Stimulated activated memory B cell treated with anti-CD40 and anti-IgM and Interleukin-4, amounts not matched to agents 10 μg/mL and 1 μg/mL and 100 μg/mL, for 72 hours (primary cell): ENCODE data around the gene CIP2A.

ENCODE experiments used
- ATAC-seq: fragments of 150-1000 bp; cut with Tn5 transposase; 2 replicates; pipeline ENCODE4 v1.10.0; 2021
- H3K27ac Mint-ChIP-seq: one replicate; pipeline ENCODE4 v1.8.0; 2022; ENCODE audit warnings: mild to moderate bottlenecking, mixed read lengths
- H3K27me3 Mint-ChIP-seq: one replicate; pipeline ENCODE4 v1.8.0; 2022; ENCODE audit warnings: mixed read lengths
- H3K36me3 Mint-ChIP-seq: one replicate; pipeline ENCODE4 v1.8.0; 2022; ENCODE audit warnings: mixed read lengths
- H3K4me1 Mint-ChIP-seq: one replicate; pipeline ENCODE4 v1.8.0; 2022; ENCODE audit warnings: mixed read lengths
- H3K4me3 Mint-ChIP-seq: one replicate; pipeline ENCODE4 v1.8.0; 2022; ENCODE audit warnings: mild to moderate bottlenecking, moderate library complexity, mixed read lengths
- H3K9me3 Mint-ChIP-seq: one replicate; pipeline ENCODE4 v1.8.0; 2022; ENCODE audit warnings: mixed read lengths

The CIP2A gene

GRCh38 chr3:108546247-108546646 lies 43.0 kb downstream of the CIP2A start:
- ATAC-seq = no peak

GRCh38 chr3:108538083-108538482 lies 51.2 kb downstream of the CIP2A start:
- Mint-ChIP-seq H3K9me3 (no peaks in the 10 kb centered on the region), H3K4me1 (no peaks in the 10 kb centered on the region), H3K36me3 (peaks cover 3% of the 10 kb centered on the region), H3K27me3 (peaks cover 6% of the 10 kb centered on the region), H3K4me3 (no peak overlapping the region), H3K27ac (no peak overlapping the region)
- no peak for ATAC-seq

More at GRCh38 chr3:108546247-108546646, 43.0 kb downstream of the CIP2A start:
- Mint-ChIP-seq H3K27ac (peak overlapping the region; percentile 83), H3K36me3 (peaks cover 11% of the 10 kb centered on the region), H3K9me3 (no peaks in the 10 kb centered on the region), H3K4me3 (peak overlapping the region; percentile 77), H3K27me3 (no peaks in the 10 kb centered on the region), H3K4me1 (peaks cover 10% of the 10 kb centered on the region)

- ATAC-seq = peak; percentile 93
- H3K27me3 Mint-ChIP-seq = peaks cover 26% of the 10 kb centered on the region
- no peak overlapping the region for H3K4me3 Mint-ChIP-seq
- peaks cover 3% of the 10 kb centered on the region for H3K9me3 Mint-ChIP-seq
- H3K36me3 Mint-ChIP-seq = no peaks in the 10 kb centered on the region
- H3K4me1 Mint-ChIP-seq = peaks cover 15% of the 10 kb centered on the region
- no peak overlapping the region for H3K27ac Mint-ChIP-seq
Measured at GRCh38 chr3:108528459-108529252, 60.6 kb downstream of the CIP2A start.

GRCh38 chr3:108527817-108528216 lies 61.4 kb downstream of the CIP2A start:
- Mint-ChIP-seq H3K36me3 (no peaks in the 10 kb centered on the region), H3K4me3 (no peak overlapping the region), H3K4me1 (peaks cover 15% of the 10 kb centered on the region), H3K9me3 (peaks cover 3% of the 10 kb centered on the region), H3K27me3 (peaks cover 21% of the 10 kb centered on the region), H3K27ac (no peak overlapping the region)
- ATAC-seq = no peak

GRCh38 chr3:108527109-108527508 lies 62.1 kb downstream of the CIP2A start:
- no peak for ATAC-seq
- H3K4me3 Mint-ChIP-seq = no peak overlapping the region
- H3K4me1 Mint-ChIP-seq = peaks cover 15% of the 10 kb centered on the region
- peaks cover 3% of the 10 kb centered on the region for H3K9me3 Mint-ChIP-seq
- no peaks in the 10 kb centered on the region for H3K36me3 Mint-ChIP-seq
- no peak overlapping the region for H3K27ac Mint-ChIP-seq
- peaks cover 14% of the 10 kb centered on the region for H3K27me3 Mint-ChIP-seq

GRCh38 chr3:108525971-108526370 lies 63.3 kb downstream of the CIP2A start:
- Mint-ChIP-seq H3K9me3 (peaks cover 3% of the 10 kb centered on the region), H3K27me3 (peaks cover 7% of the 10 kb centered on the region), H3K4me3 (no peak overlapping the region), H3K36me3 (no peaks in the 10 kb centered on the region), H3K27ac (no peak overlapping the region), H3K4me1 (peaks cover 15% of the 10 kb centered on the region)
- no peak for ATAC-seq

- ATAC-seq = no peak
- no peak overlapping the region for H3K27ac Mint-ChIP-seq
- H3K9me3 Mint-ChIP-seq = peaks cover 3% of the 10 kb centered on the region
- peaks cover 15% of the 10 kb centered on the region for H3K4me1 Mint-ChIP-seq
- H3K4me3 Mint-ChIP-seq = no peak overlapping the region
- H3K36me3 Mint-ChIP-seq = no peaks in the 10 kb centered on the region
- H3K27me3 Mint-ChIP-seq = peaks cover 7% of the 10 kb centered on the region
Measured at GRCh38 chr3:108525256-108525655, 64.0 kb downstream of the CIP2A start.

GRCh38 chr3:108524537-108524936 lies 64.7 kb downstream of the CIP2A start:
- Mint-ChIP-seq H3K27me3 (peaks cover 6% of the 10 kb centered on the region), H3K4me3 (no peak overlapping the region), H3K4me1 (peaks cover 13% of the 10 kb centered on the region), H3K27ac (no peak overlapping the region), H3K36me3 (no peaks in the 10 kb centered on the region), H3K9me3 (peaks cover 3% of the 10 kb centered on the region)
- no peak for ATAC-seq

- Mint-ChIP-seq H3K4me1 (no peaks in the 10 kb centered on the region), H3K36me3 (no peaks in the 10 kb centered on the region), H3K4me3 (no peak overlapping the region), H3K9me3 (no peaks in the 10 kb centered on the region), H3K27ac (no peak overlapping the region), H3K27me3 (no peaks in the 10 kb centered on the region)
- no peak for ATAC-seq
Measured at GRCh38 chr3:108518895-108519294, 70.3 kb downstream of the CIP2A start.

GRCh38 chr3:108516881-108517280 lies 72.4 kb downstream of the CIP2A start:
- Mint-ChIP-seq H3K36me3 (no peaks in the 10 kb centered on the region), H3K4me1 (no peaks in the 10 kb centered on the region), H3K27ac (no peak overlapping the region), H3K4me3 (no peak overlapping the region), H3K9me3 (no peaks in the 10 kb centered on the region), H3K27me3 (no peaks in the 10 kb centered on the region)
- no peak for ATAC-seq

- Mint-ChIP-seq H3K4me3 (no peak overlapping the region), H3K27ac (no peak overlapping the region), H3K4me1 (no peaks in the 10 kb centered on the region), H3K9me3 (no peaks in the 10 kb centered on the region), H3K27me3 (no peaks in the 10 kb centered on the region), H3K36me3 (no peaks in the 10 kb centered on the region)
- ATAC-seq = no peak
Measured at GRCh38 chr3:108513961-108514360, 75.3 kb downstream of the CIP2A start.

- no peak overlapping the region for H3K27ac Mint-ChIP-seq
- H3K9me3 Mint-ChIP-seq = no peaks in the 10 kb centered on the region
- H3K27me3 Mint-ChIP-seq = no peaks in the 10 kb centered on the region
- ATAC-seq = no peak
- no peak overlapping the region for H3K4me3 Mint-ChIP-seq
- H3K36me3 Mint-ChIP-seq = no peaks in the 10 kb centered on the region
- H3K4me1 Mint-ChIP-seq = no peaks in the 10 kb centered on the region
Measured at GRCh38 chr3:108512671-108513070, 76.6 kb downstream of the CIP2A start.

- no peak overlapping the region for H3K4me3 Mint-ChIP-seq
- H3K36me3 Mint-ChIP-seq = no peaks in the 10 kb centered on the region
- H3K27me3 Mint-ChIP-seq = no peaks in the 10 kb centered on the region
- ATAC-seq = no peak
- no peak overlapping the region for H3K27ac Mint-ChIP-seq
- no peaks in the 10 kb centered on the region for H3K4me1 Mint-ChIP-seq
- H3K9me3 Mint-ChIP-seq = no peaks in the 10 kb centered on the region
Measured at GRCh38 chr3:108511490-108511889, 77.7 kb downstream of the CIP2A start.

GRCh38 chr3:108511055-108511454 lies 78.2 kb downstream of the CIP2A start:
- no peaks in the 10 kb centered on the region for H3K36me3 Mint-ChIP-seq
- ATAC-seq = no peak
- no peaks in the 10 kb centered on the region for H3K4me1 Mint-ChIP-seq
- no peak overlapping the region for H3K27ac Mint-ChIP-seq
- H3K27me3 Mint-ChIP-seq = peaks cover under 1% of the 10 kb centered on the region
- H3K4me3 Mint-ChIP-seq = no peak overlapping the region
- no peaks in the 10 kb centered on the region for H3K9me3 Mint-ChIP-seq

- no peak for ATAC-seq
- no peak within 1 kb of the TSS for H3K27ac Mint-ChIP-seq
- H3K4me1 Mint-ChIP-seq = no peaks in the 10 kb centered on the region
- no peaks in the 10 kb centered on the region for H3K36me3 Mint-ChIP-seq
- H3K27me3 Mint-ChIP-seq = peaks cover 6% of the 10 kb centered on the region
- no peaks in the 10 kb centered on the region for H3K9me3 Mint-ChIP-seq
- H3K4me3 Mint-ChIP-seq = no peak within 1 kb of the TSS
Measured at GRCh38 chr3:108510496-108510895, 78.7 kb downstream of the CIP2A start, which contains the start of gene MYH15. Gene MYH15, minus strand, starts transcription at chr3:108510596. Its CDS starts 66 bp downstream, at chr3:108510530.

- no peak overlapping the region for H3K4me3 Mint-ChIP-seq
- ATAC-seq = no peak
- no peaks in the 10 kb centered on the region for H3K36me3 Mint-ChIP-seq
- no peaks in the 10 kb centered on the region for H3K4me1 Mint-ChIP-seq
- H3K9me3 Mint-ChIP-seq = no peaks in the 10 kb centered on the region
- H3K27ac Mint-ChIP-seq = no peak overlapping the region
- peaks cover 7% of the 10 kb centered on the region for H3K27me3 Mint-ChIP-seq
Measured at GRCh38 chr3:108509871-108510270, 79.4 kb downstream of the CIP2A start.
